GM12874 (cell line): ENCODE measurements around the gene CSNK1D.

Source experiments
- CTCF ChIP-seq: IDR thresholded peaks from 2 replicates; pipeline ENCODE4 v1.5.1; 2011; ENCODE audit warnings: low read depth, mild to moderate bottlenecking, control low read depth, low read length, moderate library complexity; ENCODE audit not compliant: insufficient read depth

The CSNK1D gene

GRCh38 chr17:82273327-82274133, at the start of gene CSNK1D:
CSNK1D (minus strand) TSS chr17:82273700; CDS start chr17:82273381, 319 bp downstream.
- TF ChIP-seq CTCF = no peak

GRCh38 chr17:82322526-82323453, 49.3 kb upstream of the CSNK1D start:
- no peak for TF ChIP-seq CTCF

GRCh38 chr17:82321947-82322466, 48.5 kb upstream of the CSNK1D start:
- TF ChIP-seq CTCF = no peak

GRCh38 chr17:82320956-82321927, 47.7 kb upstream of the CSNK1D start:
- TF ChIP-seq CTCF = peak; percentile 82

- no peak for TF ChIP-seq CTCF
These were observed 46.8 kb upstream of the CSNK1D start for GRCh38 chr17:82320140-82320840.

- no peak for TF ChIP-seq CTCF
These were observed 46.1 kb upstream of the CSNK1D start for GRCh38 chr17:82319619-82320062.
